ENCODE results near the gene HIPK4.

- TF ChIP-seq CTCF (IDR thresholded peaks at IDR 0.05; ENCODE audit: insufficient read depth, low read depth, low read length) (no peak), EZH2 (IDR thresholded peaks at IDR 0.05; ENCODE audit: insufficient read depth, low read length) (no peak)
These were observed 25.8 kb upstream of the HIPK4 start for GRCh38 chr19:40415768-40416167.
